Fibroblast of villous mesenchyme (primary cell): Measurements from ENCODE around the gene HEPN1. TPM values are rescaled to one million over a fixed set of nuclear protein-coding genes. Genes with fewer than 3 reads are reported as not detected.

Source experiments
- DNase-seq: peaks from one replicate; pipeline ENCODE4 v3.0.0-alpha.2; 2010; ENCODE audit warnings: low read depth
- H3K4me3 ChIP-seq: 2 replicates; pipeline ENCODE4 v1.5.1; 2011; ENCODE audit warnings: low read depth, mild to moderate bottlenecking, low read length
- CTCF ChIP-seq: IDR thresholded peaks from 2 replicates; pipeline ENCODE4 v1.5.1; 2012; ENCODE audit warnings: low read depth, mild to moderate bottlenecking, low read length; ENCODE audit not compliant: insufficient read depth
- total RNA-seq: library from RNA; depleted of rRNA; stranded (reverse); fragments of >200 nt; gene quantifications from 2 replicates; pipeline ENCODE4 v1.2.3, GENCODE V29; 2012

Gene HEPN1
- total RNA-seq, 1 donor = not detected

GRCh38 chr11:124934862-124935547, 16.0 kb downstream of the HEPN1 start:
- peak; percentile 14 for TF ChIP-seq CTCF
- H3K4me3 ChIP-seq = no peak overlapping the region
- peak; percentile 87 for DNase-seq

GRCh38 chr11:124935548-124936514, 16.8 kb downstream of the HEPN1 start, which contains the start of gene HEPACAM:
TSS of gene HEPACAM (minus strand) at chr11:124936047. CDS start at chr11:124936006, 41 bp downstream.
- no peak for TF ChIP-seq CTCF
- no peak for DNase-seq

DNA sequence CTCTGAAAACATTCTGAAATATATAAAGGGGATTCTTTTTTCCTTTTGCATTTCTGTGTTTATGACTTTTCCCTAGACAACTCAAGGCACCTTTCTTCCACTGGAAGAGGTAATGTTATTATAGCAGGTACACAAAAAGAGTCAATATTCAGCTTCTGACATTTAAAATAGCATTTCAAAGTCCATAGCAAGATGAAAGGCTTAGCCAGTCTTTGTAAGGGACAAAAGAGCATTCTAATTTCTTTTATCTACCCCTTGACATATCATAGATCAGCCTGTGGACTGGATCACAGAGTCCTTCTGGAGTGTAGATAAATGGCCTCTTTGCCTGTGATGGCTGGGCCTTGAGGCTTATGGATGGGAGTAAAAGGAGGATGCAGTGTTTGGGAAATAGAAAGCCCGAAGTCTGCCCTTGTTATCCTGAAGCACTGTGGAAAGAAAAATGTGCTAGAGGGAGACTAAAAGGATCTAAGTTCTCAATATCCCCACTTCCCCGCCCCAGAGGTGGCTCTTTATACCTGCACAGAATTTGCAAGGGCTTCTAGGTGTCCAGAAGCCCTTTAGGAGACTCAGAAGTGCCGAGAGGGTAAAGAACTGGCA, 18.4 kb downstream of the HEPN1 start:
- DNase-seq = no peak
- H3K4me3 ChIP-seq = no peak overlapping the region
- TF ChIP-seq CTCF = no peak

More at GRCh38 chr11:124935548-124936514, 16.8 kb downstream of the HEPN1 start, which contains the start of gene HEPACAM:
- no peak within 1 kb of the TSS for H3K4me3 ChIP-seq

DNA sequence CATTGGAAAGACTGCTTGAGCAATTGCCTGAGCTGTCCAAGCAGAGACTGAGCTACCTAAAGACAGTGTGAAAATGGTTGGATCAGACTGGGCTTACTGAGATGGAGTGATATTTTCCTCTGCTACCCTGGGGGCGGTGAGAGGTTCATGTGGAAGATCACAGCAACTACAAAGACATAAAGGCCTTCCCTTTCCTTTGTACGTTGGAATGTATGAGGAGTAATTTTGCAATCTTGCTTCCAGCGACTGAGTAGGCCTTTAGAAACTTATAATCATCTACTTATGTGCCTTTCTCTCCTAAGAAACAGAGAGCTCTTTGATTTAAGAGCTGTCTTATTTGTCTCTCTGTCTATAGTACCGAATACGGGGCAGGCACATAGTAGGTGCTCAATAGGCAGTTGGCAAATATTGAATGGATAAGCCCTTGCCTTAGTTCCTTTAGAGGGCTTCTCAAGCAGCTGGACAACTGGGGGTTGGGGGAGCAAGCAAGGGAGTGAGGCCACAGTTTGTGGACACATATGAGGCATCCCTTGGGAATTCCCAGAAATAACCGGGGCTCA, 19.2 kb downstream of the HEPN1 start:
- peak; percentile 33 for DNase-seq
- TF ChIP-seq CTCF = no peak
- H3K4me3 ChIP-seq = no peak overlapping the region

DNA sequence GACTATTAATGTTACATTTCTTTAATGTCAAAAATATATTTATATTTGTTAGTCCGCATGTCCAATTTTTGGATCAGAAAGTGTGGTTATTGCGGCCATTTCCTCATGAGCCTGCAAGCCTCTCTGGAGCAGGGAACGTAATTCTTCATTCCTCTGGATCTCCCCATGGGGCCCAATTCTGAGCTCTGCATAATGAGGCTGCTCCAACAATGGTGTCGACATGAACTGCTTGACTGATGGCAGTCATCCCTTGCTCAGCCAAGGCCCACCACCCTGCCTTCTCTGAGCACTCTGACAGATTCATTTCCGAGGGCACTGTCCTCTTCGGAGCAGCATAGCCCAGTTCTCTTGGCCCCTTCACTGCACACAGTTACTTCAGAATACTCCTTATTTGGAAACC, 19.9 kb downstream of the HEPN1 start:
- no peak for DNase-seq
- no peak for TF ChIP-seq CTCF
- no peak overlapping the region for H3K4me3 ChIP-seq

GRCh38 chr11:124941703-124942102, 22.7 kb downstream of the HEPN1 start:
- TF ChIP-seq CTCF = no peak
- no peak overlapping the region for H3K4me3 ChIP-seq
- no peak for DNase-seq
